Measurements from ENCODE around the gene CLEC17A. TPM values are rescaled to one million over a fixed set of nuclear protein-coding genes. Genes with fewer than 3 reads are reported as not detected.

CLEC17A gene
- total and polyA plus RNA-seq, 11 donors = 0.10 TPM; not detected in 10

GRCh38 chr19:14561249-14561648 lies 21.6 kb upstream of the CLEC17A start:
- no peaks in the 10 kb centered on the region for H3K27me3 ChIP-seq
- peaks cover 0 to 20% (median 10%) of the 10 kb centered on the region in 9 donors for H3K36me3 ChIP-seq
- H3K9me3 ChIP-seq = no peaks in the 10 kb centered on the region
- intact Hi-C loops (cut with DNase I) = no loop called here
- TF ChIP-seq CTCF (IDR thresholded peaks at IDR 0.05) (no peak), POLR2A (IDR thresholded peaks at IDR 0.05) (no peak)
- no peak for DNase-seq
- no peak overlapping the region for H3K4me3 ChIP-seq
- 70 to 85% (median 80%) methylated on average over 2 to 8 of the region's 8 CpGs for WGBS, 4 donors
- peak overlapping the region; percentile 72 to 97 (median 92) for H3K27ac ChIP-seq
- H3K4me1 ChIP-seq = peaks cover 0 to 67% (median 44%) of the 10 kb centered on the region in 12 donors
- ATAC-seq = no peak

GRCh38 chr19:14561847-14562351 lies 21.0 kb upstream of the CLEC17A start:
- Histone ChIP-seq H3K36me3 (peaks cover 0 to 21% (median 10%) of the 10 kb centered on the region in 9 donors), H3K27me3 (no peaks in the 10 kb centered on the region), H3K9me3 (no peaks in the 10 kb centered on the region), H3K27ac (peak overlapping the region; percentile 72 to 97 (median 92)), H3K4me3 (peak overlapping the region in 5 of 12 donors; percentile 7 to 28 (median 10)), H3K4me1 (peaks cover 0 to 62% (median 39%) of the 10 kb centered on the region in 12 donors)
- peak in 4 of 5 donors; percentile 53 to 71 (median 68) for DNase-seq
- intact Hi-C loops (cut with DNase I) = no loop called here
- ATAC-seq = peak; percentile 25 to 57 (median 42)
- TF ChIP-seq POLR2A (IDR thresholded peaks at IDR 0.05) (no peak), CTCF (IDR thresholded peaks at IDR 0.05) (no peak)
- 27 to 54% (median 36%) methylated on average over 15 to 22 of the region's 22 CpGs for WGBS, 4 donors

- DNase-seq (no peak), ATAC-seq (no peak)
- Histone ChIP-seq H3K9me3 (no peaks in the 10 kb centered on the region), H3K27me3 (no peaks in the 10 kb centered on the region), H3K27ac (peak overlapping the region; percentile 72 to 97 (median 92)), H3K4me3 (peak overlapping the region in 4 of 12 donors; percentile 9 to 28 (median 18)), H3K4me1 (peaks cover 0 to 62% (median 39%) of the 10 kb centered on the region in 12 donors), H3K36me3 (peaks cover 0 to 30% (median 10%) of the 10 kb centered on the region in 9 donors)
- no peak for TF ChIP-seq CTCF (IDR thresholded peaks at IDR 0.05)
- intact Hi-C loops (cut with DNase I) = no loop called here
- WGBS, 4 donors = 66 to 78% (median 75%) methylated on average over 20 to 23 of the region's 23 CpGs
Measured at GRCh38 chr19:14562660-14563589, 20.0 kb upstream of the CLEC17A start.

- peaks cover 0 to 63% (median 37%) of the 10 kb centered on the region in 12 donors for H3K4me1 ChIP-seq
- peak overlapping the region in 7 of 12 donors; percentile 1 to 97 (median 94) for H3K27ac ChIP-seq
- no peak overlapping the region for H3K4me3 ChIP-seq
- 91 to 97% (median 94%) methylated on average over 8 to 16 of the region's 16 CpGs for WGBS, 4 donors
- H3K36me3 ChIP-seq = peaks cover 0 to 35% (median 15%) of the 10 kb centered on the region in 9 donors
- DNase-seq (no peak), ATAC-seq (no peak)
- intact Hi-C loops (cut with DNase I) = no loop called here
- TF ChIP-seq CTCF (IDR thresholded peaks at IDR 0.05) (no peak), POLR2A (IDR thresholded peaks at IDR 0.05) (no peak)
- no peaks in the 10 kb centered on the region for H3K27me3 ChIP-seq
- no peaks in the 10 kb centered on the region for H3K9me3 ChIP-seq
Measured at GRCh38 chr19:14563590-14563926, 19.3 kb upstream of the CLEC17A start.

All from heart left ventricle (tissue), 16 donors.